HG03159 (cell line): Measurements from ENCODE around the gene WWC2.

Source experiments
- ATAC-seq: cut with Tn5 transposase; IDR thresholded peaks from one replicate; pipeline ENCODE4 v1.9.1; 2021; ENCODE audit warnings: mild to moderate bottlenecking, moderate library complexity; ENCODE audit not compliant: unreplicated experiment

WWC2 gene

DNA sequence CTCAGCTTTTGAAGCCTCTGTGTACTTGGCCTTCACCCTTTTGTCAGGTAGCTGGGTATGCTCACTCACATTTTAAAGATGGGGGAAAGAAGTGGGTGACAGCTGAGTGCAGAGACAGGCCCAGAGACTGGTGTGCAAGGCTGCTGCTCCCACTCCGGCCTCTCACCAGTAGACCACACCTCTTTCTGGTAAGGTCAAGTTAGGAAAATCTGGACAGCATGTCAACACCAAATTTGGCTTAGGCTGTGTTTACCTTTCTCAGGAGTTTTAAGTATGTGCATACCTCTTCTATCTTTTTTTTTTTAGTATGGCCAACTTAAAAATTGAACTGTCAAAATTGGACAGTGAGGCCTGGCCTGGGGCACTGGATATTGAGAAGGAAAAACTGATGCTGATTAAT, 154.4 kb downstream of the WWC2 start:
- no peak for ATAC-seq

GRCh38 chr4:183254162-183254561, 155.1 kb downstream of the WWC2 start:
- no peak for ATAC-seq

DNA sequence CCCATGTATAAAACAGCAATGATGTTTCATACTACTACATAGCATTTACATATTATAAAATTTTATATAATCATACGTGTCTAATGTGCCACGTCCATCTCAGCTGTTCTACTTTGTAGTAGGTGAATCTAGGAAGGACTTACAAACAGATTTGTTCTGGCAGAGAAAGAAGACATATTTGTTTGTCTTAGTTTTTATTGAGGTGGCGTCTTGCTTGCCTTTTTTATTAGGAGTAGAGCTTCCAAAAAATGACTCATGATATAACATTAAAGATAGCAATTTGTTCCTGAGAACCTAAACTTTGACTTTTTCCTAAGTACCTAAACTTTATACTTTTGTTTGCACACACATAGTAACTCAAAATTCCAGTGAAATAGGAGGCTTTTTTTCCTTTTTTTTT, 156.4 kb downstream of the WWC2 start:
- no peak for ATAC-seq

DNA sequence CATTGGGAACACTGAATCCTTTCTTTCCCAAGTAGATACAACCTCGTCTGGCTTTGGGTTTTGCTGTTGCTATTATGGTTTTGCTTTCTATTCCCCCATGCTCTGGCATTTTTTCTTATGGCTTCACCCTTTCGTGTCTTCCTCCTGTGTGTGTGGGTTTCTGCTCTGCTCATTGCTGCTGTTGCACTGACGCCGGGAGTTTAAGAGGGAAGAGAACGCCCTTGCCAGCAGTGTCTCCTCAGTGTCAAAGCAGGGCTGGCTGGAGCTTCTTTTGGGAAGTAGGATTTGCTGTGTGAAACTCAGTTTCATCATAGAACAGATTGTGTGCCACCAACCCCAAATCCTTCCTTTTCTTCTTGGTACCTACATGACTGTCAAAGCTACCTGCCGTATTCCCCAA, 157.3 kb downstream of the WWC2 start:
- ATAC-seq, result no peak

DNA sequence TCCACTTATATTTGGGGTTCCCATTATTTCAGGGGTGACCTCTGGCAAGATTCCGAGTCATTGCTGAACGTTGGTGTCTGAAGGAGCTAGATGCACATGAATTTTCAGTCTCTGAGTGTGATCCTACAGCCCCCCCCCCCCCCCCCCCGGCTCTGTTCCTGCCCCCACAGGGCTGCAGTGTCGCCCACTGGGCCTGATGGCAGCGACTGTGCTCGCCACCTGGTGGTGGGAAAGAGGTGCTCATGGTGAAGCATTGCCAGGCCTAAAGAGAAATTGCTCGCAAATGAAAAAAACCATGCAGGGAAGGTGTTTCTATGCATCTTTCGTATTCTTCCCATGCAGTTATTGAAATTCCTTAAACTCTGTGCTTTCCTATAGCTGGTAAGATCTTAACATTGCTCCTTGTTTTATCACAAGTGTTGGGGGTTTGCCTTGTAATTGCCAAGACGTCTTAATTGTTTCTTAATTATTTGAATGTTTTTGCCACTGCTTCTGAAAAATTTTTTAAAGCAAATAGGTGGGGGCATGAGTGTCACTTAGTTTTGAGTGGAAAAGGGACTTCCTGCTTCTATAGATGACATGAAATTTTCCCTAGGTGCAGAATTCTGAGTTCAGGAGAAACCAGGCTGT, 157.8 kb downstream of the WWC2 start:
- peak; percentile 83 for ATAC-seq

- no peak for ATAC-seq
These were observed 158.8 kb downstream of the WWC2 start for GRCh38 chr4:183257808-183258207.

GRCh38 chr4:183260491-183261151, 161.6 kb downstream of the WWC2 start:
- ATAC-seq, result no peak

DNA sequence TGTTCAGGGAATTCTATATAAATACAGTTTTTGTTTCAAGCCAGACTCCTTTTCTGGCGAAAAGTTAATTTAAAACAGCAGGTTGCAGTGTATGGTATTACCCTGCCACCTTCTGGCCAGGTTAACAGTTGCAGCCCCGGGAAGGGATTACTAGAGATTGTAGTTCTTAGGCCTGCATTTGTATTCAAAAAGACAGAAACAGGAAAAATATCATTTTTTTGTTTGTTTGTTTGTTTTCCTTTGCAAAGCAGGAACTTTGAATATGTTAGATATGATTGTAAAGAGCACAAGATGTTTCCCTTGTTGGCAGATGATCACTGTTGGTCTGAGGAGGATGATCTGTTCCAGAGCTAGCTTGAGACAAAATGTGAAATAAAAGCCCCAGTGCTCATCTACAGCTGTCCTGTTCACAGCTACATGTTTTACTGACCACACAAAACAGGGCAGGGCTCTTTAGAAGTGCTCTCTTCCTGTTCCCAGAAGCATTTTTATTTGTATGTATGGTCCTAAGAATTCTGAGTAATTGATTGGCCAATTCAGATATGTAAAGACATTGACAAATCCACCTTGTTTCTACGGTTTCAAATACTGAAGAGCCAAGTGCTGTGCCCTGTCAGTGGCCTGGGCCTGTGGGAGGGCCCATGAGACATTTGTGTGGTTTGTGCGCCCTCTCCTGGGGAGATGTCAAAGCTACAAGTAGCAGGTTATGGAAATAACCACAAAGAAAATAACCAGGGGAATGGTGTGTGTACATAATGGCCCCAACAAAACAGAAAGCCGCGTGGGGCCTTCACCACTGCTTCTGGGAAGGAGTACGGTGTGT, 163.1 kb downstream of the WWC2 start:
- ATAC-seq, result peak; percentile 97

DNA sequence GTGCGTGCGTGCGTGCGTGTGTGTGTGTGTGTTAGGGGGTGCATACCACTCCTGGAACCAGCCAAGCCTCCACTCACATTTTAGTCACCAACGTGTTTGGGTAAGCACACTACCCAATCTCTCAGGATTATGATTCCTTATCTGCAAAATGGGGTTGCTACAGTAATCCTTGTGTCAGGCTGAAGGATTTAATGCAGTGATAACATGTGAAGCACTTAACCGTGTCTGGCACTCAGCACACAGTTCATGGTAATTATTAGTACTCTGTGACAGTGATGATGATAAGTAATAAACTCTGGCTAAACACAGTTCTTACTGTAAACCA, 163.7 kb downstream of the WWC2 start:
- ATAC-seq, result no peak

- ATAC-seq, result no peak
These were observed 164.8 kb downstream of the WWC2 start for GRCh38 chr4:183263787-183264386.

DNA sequence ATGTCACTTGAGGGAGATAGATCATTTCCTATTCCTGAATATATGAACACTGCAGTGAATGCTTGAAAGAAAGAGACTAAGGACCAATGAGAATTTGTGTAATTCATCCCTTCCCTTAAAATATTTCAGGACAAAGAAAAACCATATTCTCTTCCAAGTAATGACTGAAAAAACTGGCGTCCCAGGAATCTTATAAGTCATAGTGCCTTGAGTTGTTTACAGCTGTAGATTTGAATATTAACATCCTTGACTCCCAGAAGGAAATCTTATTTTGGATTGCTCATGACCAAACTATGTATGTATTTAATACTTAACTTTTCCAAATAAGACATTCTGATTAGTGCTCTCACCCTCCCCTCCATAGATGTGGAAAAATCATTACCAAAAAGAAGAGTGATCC, 165.6 kb downstream of the WWC2 start:
- no peak for ATAC-seq

DNA sequence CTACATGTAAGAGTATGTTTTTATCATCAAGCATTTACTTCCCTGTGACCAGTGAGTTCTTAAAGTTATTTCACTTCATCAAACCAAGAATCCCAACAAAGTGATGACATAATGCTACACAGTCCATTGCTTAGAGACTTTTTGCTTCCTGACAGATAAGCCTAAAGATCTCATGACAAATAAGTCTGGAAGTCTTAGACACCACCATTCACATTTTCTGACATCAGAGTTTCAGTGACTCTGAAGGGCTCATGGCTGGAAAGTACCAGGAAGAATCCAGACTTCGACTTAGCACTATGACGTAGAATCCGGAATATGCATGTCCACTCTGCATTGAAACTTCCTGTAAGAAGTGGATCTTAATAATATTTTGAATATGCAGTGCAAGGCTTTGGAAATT, 167.3 kb downstream of the WWC2 start:
- ATAC-seq, result no peak

- ATAC-seq, result no peak
These were observed 169.5 kb downstream of the WWC2 start for GRCh38 chr4:183268556-183268955.

GRCh38 chr4:183272384-183272783, 173.3 kb downstream of the WWC2 start:
- no peak for ATAC-seq

GRCh38 chr4:183276106-183276505, 177.0 kb downstream of the WWC2 start:
- no peak for ATAC-seq

- ATAC-seq, result no peak
These were observed 185.3 kb downstream of the WWC2 start for GRCh38 chr4:183284258-183284785.

DNA sequence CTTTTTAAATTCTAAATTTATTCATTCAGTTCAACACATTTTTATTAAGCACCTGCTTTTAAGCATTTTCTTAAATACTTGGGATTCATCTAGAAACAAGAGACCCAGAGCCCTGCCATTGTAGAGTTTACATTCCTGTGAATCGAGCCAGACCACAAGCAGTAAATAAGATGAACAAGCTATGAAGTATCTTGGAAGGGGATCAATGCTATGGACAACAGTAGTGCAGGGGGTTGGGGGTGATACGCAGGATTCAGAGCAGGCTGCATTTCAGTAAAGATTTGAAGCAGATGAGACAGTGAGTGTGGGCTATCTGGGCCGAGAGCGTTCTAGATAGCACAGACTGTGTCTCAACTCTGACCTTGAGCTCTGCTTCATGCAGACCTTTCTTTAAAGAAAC, 185.9 kb downstream of the WWC2 start:
- ATAC-seq, result no peak

- no peak for ATAC-seq
These were observed 186.8 kb downstream of the WWC2 start for GRCh38 chr4:183285886-183286285.

DNA sequence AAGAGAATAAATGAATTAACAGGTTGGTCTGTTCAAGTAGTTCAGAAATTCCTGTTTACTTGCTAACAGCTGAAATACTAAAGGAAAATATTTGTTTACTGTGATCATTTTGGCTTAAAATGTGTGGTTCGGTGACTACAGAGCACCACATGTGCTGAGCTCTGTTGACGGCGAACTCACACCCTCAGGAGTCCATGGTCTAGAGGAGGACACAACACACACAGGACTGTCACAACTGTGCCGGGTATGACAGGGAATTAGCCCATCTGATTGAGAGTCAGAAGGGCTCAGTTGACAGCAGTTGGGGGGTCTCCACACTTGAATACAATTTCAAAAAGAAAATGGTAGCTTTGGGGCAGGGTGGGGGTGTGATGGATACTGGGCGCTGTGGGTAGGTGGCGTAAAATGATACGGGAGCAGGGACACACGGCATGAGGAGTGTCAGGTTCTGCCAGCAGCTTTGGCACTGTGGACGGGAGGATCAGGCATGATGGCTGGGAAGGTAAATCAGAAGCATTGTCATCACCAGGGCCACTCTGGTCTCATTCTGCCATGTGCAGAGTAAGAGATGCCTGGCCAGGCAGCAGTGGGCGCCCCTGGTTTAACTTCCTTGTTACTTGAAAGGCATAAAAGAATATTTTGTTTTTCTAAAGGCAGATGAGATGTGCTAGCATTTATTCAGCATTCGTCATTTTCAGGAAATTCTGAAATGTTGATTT, 187.7 kb downstream of the WWC2 start:
- ATAC-seq, result peak; percentile 26

GRCh38 chr4:183287309-183287659, 188.2 kb downstream of the WWC2 start:
- peak; percentile 80 for ATAC-seq

- peak; percentile 79 for ATAC-seq
These were observed 188.6 kb downstream of the WWC2 start for GRCh38 chr4:183287677-183288076.
